Eye (tissue), 1 donor: ENCODE measurements around the gene PYCR2.

ENCODE experiments used
- DNase-seq: peaks from one replicate; pipeline ENCODE4 v3.0.0-alpha.2; 2015

Gene PYCR2

GRCh38 chr1:225873281-225873850, 50.7 kb downstream of the PYCR2 start:
- no peak for DNase-seq

- no peak for DNase-seq
These were observed 52.0 kb downstream of the PYCR2 start for GRCh38 chr1:225872075-225872430.

GRCh38 chr1:225871359-225872074, 52.5 kb downstream of the PYCR2 start:
- DNase-seq, result no peak

GRCh38 chr1:225870911-225871310, 53.1 kb downstream of the PYCR2 start:
- no peak for DNase-seq
